ENCODE results near the gene TSPAN18.
"Not testable (repeated sequence)": the region's sequence is repeated elsewhere in the genome, so short reads cannot be mapped to it uniquely, and the experiment has no call there.

TSPAN18 gene

GRCh38 chr11:44868455-44869421 is 142.0 kb downstream of the TSPAN18 start:
- DNase-seq (ENCODE audit: low read depth), result no peak

- DNase-seq (ENCODE audit: low read depth), result no peak
Observed at GRCh38 chr11:44870181-44870580, 143.4 kb downstream of the TSPAN18 start.

GRCh38 chr11:44870615-44871176 is 143.9 kb downstream of the TSPAN18 start:
- DNase-seq (ENCODE audit: low read depth), result no peak

GRCh38 chr11:44871682-44872081 is 144.9 kb downstream of the TSPAN18 start:
- not testable (repeated sequence) for DNase-seq (ENCODE audit: low read depth)

- no peak for DNase-seq (ENCODE audit: low read depth)
Observed at GRCh38 chr11:44872556-44872955, 145.8 kb downstream of the TSPAN18 start.

- no peak for DNase-seq (ENCODE audit: low read depth)
Observed at GRCh38 chr11:44873537-44873936, 146.8 kb downstream of the TSPAN18 start.

GRCh38 chr11:44874284-44874683 is 147.5 kb downstream of the TSPAN18 start:
- no peak for DNase-seq (ENCODE audit: low read depth)

- DNase-seq (ENCODE audit: low read depth), result no peak
Observed at GRCh38 chr11:44875037-44875436, 148.3 kb downstream of the TSPAN18 start.

GRCh38 chr11:44876194-44876723 is 149.5 kb downstream of the TSPAN18 start:
- DNase-seq (ENCODE audit: low read depth), result no peak

- no peak for DNase-seq (ENCODE audit: low read depth)
Observed at GRCh38 chr11:44876906-44877305, 150.1 kb downstream of the TSPAN18 start.

GRCh38 chr11:44877571-44878497 is 151.1 kb downstream of the TSPAN18 start:
- DNase-seq (ENCODE audit: low read depth), result no peak

- no peak for DNase-seq (ENCODE audit: low read depth)
Observed at GRCh38 chr11:44878711-44879110, 151.9 kb downstream of the TSPAN18 start.

- no peak for DNase-seq (ENCODE audit: low read depth)
Observed at GRCh38 chr11:44879432-44879831, 152.7 kb downstream of the TSPAN18 start.

GRCh38 chr11:44880511-44880910 is 153.7 kb downstream of the TSPAN18 start:
- no peak for DNase-seq (ENCODE audit: low read depth)

- DNase-seq (ENCODE audit: low read depth), result no peak
Observed at GRCh38 chr11:44880953-44881352, 154.2 kb downstream of the TSPAN18 start.

GRCh38 chr11:44883277-44883676 is 156.5 kb downstream of the TSPAN18 start:
- DNase-seq (ENCODE audit: low read depth), result no peak

GRCh38 chr11:44884056-44884455 is 157.3 kb downstream of the TSPAN18 start:
- DNase-seq (ENCODE audit: low read depth), result no peak

- no peak for DNase-seq (ENCODE audit: low read depth)
Observed at GRCh38 chr11:44885065-44885810, 158.5 kb downstream of the TSPAN18 start.

- DNase-seq (ENCODE audit: low read depth), result no peak
Observed at GRCh38 chr11:44885919-44886789, 159.4 kb downstream of the TSPAN18 start.

- no peak for DNase-seq (ENCODE audit: low read depth)
Observed at GRCh38 chr11:44886790-44887140, 160.0 kb downstream of the TSPAN18 start.

Data from T follicular helper cell (primary cell).